HG03571 (cell line): ENCODE results near the gene FSHR.

Experiments
- ATAC-seq: cut with Tn5 transposase; IDR thresholded peaks from one replicate; pipeline ENCODE4 v1.9.1; 2021; ENCODE audit not compliant: unreplicated experiment

The FSHR gene, protein sequence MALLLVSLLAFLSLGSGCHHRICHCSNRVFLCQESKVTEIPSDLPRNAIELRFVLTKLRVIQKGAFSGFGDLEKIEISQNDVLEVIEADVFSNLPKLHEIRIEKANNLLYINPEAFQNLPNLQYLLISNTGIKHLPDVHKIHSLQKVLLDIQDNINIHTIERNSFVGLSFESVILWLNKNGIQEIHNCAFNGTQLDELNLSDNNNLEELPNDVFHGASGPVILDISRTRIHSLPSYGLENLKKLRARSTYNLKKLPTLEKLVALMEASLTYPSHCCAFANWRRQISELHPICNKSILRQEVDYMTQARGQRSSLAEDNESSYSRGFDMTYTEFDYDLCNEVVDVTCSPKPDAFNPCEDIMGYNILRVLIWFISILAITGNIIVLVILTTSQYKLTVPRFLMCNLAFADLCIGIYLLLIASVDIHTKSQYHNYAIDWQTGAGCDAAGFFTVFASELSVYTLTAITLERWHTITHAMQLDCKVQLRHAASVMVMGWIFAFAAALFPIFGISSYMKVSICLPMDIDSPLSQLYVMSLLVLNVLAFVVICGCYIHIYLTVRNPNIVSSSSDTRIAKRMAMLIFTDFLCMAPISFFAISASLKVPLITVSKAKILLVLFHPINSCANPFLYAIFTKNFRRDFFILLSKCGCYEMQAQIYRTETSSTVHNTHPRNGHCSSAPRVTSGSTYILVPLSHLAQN

GRCh38 chr2:49154140-49154539, at the start of gene FSHR:
FSHR (minus strand) TSS chr2:49154515; CDS start chr2:49154417, 98 bp downstream.
- no peak for ATAC-seq

DNA sequence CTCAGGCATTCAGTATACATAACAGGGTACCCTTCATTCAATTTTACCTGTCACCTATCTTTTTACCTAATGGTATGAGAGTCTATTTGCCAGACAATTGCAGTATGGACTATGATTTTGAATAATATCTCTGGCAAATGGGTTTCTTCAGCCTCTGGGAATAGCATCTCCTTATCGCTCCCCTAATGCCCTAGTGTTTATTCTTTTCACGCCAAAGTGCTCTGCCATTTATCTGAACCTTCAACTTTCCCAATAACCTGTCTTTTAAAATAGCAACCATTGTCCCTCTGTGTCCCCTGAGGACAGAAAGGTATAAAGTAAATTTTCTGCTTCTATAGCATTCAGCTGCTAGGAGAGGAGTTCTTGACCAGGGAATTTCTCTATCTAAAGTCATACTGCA, 45.0 kb upstream of the FSHR start:
- ATAC-seq: no peak

GRCh38 chr2:49194701-49195100, 40.4 kb upstream of the FSHR start:
- ATAC-seq: no peak

- ATAC-seq: no peak
These were observed 37.7 kb upstream of the FSHR start for GRCh38 chr2:49192036-49192435.

- ATAC-seq: no peak
These were observed 35.4 kb upstream of the FSHR start for GRCh38 chr2:49189512-49190225.

- ATAC-seq: no peak
These were observed 31.8 kb upstream of the FSHR start for GRCh38 chr2:49186050-49186648.

- no peak for ATAC-seq
These were observed 24.3 kb upstream of the FSHR start for GRCh38 chr2:49178656-49179055.

DNA sequence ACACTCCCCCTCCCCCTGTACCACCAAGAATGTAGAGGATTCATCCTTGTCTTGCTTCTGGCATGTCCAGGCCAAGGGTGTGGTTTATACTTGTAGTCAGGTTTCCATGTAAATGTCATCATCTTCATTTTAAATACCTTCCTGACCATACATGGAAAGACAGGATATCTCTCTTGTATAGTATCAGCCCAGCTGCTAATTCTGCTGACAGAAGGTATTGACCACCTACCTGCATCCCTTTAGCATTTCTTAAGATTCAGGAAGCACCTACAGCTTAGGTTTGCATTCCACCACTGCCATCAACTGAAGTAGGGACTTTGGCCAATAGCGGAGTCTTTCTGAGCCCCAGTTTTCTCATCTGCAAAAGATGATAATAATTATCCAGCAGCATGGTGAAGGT, 22.9 kb upstream of the FSHR start:
- ATAC-seq: no peak

- ATAC-seq: no peak
These were observed 21.5 kb upstream of the FSHR start for GRCh38 chr2:49175831-49176230.

DNA sequence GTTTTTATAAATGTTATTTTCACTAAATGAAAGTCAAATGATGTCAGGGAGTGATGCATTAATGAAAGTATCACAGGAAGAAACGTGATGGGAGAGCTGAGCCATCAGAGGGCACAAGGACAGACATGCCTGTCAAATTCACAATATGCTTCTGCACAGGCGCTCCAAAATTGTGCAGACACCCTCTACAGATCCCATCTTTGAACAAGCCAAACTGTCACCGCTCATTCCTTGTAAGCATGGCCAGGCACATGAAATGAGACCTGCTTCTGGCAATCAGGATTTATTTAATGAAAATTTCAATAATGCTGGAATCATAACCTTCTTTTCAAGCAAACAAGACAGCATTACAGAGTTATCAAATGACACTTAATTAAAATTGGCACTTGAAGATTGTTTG, 20.4 kb upstream of the FSHR start:
- ATAC-seq: no peak

DNA sequence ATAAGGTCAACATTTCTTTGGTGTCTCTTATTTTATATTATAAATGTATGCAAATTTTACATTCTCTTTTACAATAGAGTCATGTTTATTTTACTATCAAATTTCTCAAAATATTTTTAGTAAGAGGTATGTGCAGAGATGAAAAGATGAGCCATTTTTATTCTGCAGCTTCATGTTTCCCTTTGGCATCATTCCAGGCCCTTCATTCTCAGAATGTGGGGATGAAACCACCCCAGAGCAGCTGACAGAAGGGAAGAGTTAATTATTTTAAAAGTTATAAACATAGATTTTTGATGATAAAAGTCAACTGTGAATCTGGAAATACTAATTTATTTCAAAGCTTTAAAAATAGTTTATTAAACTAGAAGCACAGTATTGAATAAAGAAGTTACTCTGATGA, 12.8 kb upstream of the FSHR start:
- ATAC-seq: no peak

GRCh38 chr2:49165662-49166061, 11.3 kb upstream of the FSHR start:
- no peak for ATAC-seq

- no peak for ATAC-seq
These were observed 10.4 kb upstream of the FSHR start for GRCh38 chr2:49164729-49165128.

DNA sequence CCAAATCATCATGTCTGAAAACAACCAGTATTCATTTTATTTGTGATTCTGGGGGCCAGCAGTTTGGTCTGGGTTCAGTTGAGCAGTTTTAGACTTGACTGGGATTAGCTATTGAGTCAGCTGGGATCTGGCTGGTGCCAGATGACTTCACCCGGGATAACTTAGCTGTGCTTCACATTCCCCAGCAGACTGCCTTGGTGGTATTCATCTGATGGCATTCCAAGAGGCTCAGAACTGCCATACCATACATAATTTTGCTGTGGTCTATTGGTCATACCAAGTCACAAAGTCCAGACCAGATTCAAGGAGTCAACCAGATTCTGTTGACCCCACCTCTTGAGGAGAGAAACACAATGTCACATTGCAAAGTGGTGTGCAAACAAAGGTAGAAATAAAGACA, 7.8 kb upstream of the FSHR start:
- ATAC-seq: no peak

DNA sequence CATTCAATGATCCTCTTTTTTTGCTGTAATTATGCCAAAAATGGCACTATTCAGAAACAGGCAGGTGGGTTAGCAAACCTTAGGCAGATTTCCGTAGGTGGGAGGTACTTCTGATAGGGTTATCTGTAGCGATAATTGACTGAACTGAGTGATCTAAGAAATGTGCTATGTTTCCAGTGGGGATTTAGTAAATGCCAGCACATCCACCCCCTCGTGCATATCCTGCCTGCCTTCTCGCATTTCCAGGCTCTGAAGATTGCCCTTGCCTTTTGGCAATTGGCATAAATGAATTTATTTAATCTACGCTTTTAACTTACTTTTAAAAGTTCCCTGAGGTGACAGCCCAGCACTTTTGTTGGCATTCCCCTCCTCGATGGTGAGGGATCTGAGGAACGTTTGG, 576 bp upstream of the FSHR start:
- no peak for ATAC-seq

DNA sequence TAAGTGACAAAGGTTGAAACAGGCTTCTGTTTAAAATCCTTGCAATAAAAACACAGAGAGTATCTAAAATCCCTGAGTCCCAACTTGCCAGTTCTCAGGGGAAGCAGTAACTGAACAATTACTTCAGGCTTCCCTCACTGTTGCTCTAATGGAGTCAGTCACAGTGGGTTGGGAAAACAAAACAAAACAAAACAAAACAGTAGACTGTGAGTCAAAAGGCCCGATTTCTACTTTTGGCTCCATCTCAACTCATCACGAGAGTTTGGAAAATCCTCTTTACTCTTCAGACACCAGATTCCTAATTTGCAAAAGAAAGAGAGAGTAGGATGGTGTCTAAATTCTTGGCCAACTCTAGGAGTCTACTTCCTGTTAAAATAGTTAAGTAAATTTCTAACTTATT, 1.1 kb downstream of the FSHR start:
- ATAC-seq: no peak

DNA sequence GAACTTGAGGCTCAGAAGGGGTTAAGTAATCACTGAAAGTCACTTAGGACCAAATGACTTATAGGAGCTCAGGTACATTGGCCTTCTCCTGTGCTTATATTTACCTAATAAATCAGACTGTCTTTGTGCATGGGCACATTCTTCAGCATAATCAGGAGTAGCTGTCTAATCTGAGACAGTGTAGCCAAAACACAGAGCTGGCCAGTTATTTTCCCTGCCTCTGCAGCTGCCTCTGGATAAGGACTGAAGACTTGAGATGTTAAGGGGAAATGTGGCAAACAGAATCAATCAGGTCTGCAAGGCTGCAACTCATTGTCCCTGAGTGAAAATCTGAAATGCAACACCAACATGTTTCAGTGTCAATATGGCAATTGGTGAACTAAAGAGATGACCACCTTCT, 1.5 kb downstream of the FSHR start:
- ATAC-seq: no peak

GRCh38 chr2:49146401-49146800, 7.9 kb downstream of the FSHR start:
- no peak for ATAC-seq

GRCh38 chr2:49131801-49132200, 22.5 kb downstream of the FSHR start:
- ATAC-seq: no peak

DNA sequence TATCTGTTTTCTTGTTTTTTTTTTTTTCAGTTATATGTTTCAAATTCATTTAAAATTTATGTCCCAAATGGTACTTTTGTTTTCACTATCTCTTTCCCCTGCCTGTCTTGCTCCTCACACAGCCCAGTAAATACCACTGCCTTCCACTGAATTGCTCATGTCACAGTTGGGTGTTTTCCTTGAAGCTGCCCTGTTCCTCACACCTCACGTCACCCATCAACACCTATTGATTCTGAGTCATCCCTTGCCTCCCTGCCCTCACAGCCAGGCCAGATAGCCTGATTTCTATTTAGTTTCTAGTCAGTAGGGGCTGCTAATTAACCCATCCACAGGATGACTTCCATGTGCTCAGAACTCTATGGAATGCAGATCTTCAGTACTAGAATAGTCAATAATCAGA, 25.3 kb downstream of the FSHR start:
- no peak for ATAC-seq

DNA sequence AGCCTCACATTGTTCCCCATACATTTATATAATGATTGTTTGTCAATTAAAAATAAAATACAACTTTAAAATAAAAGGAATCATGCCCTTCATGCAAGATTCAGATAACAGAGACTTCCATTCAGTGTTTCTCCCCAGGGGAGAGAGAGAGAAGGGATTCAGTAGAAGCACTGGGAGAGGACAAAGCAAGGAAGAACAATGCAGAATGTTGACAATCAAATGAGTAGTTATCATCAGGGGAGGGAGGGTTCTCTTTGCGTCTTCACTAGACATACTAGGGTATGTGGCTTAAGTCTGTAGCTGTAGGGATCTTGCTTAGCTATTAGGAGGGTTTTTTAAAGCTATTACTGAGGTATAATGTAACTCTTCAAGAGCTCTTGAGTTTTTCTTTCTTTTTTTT, 30.7 kb downstream of the FSHR start:
- ATAC-seq: no peak

- no peak for ATAC-seq
These were observed 32.2 kb downstream of the FSHR start for GRCh38 chr2:49122107-49122506.
